GM21529 (cell line): ENCODE measurements around the gene RNF152.

Source experiments
- ATAC-seq: cut with Tn5 transposase; IDR thresholded peaks from one replicate; pipeline ENCODE4 v1.9.1; 2021; ENCODE audit not compliant: unreplicated experiment

The RNF152 gene

GRCh38 chr18:61761875-61762274, 130.9 kb downstream of the RNF152 start:
- no peak for ATAC-seq
